HEK293 (cell line): ENCODE results near the gene DYNLRB2.

Experiments used
- CTCF ChIA-PET: fragments of 350-600 bp; formaldehyde crosslinking; extraction: SDS; loops from one replicate; lab custom pipeline; 2021; ENCODE audit warnings: antibody characterized with exemption; lab: Yijun Ruan, JAX
- POLR2A ChIA-PET: fragments of 300-600 bp; formaldehyde crosslinking; extraction: SDS; loops from one replicate; lab custom pipeline; 2020; ENCODE audit warnings: antibody characterized with exemption, inconsistent platforms; lab: Yijun Ruan, JAX
- H3K27ac ChIP-seq: fragments of 200-500 bp; sonication (Bioruptor generic); 2 replicates; pipeline ENCODE4 v1.5.1; 2014; ENCODE audit warnings: low read depth, low read length, control low read depth, inconsistent platforms; ENCODE audit errors: extremely low read depth
- H3K36me3 ChIP-seq, 2 experiments: fragments of 200-500 bp in 1 of 2; sonication (Bioruptor generic) in 1 of 2; 1 replicate in 1 of 2; 2 replicates in 1 of 2; pipeline ENCODE4 v1.5.1; 2014 to 2017; ENCODE audit warnings: inconsistent platforms in 2 of 2, low read length in 2 of 2; ENCODE audit not compliant: control insufficient read depth in 2 of 2, insufficient read depth in 1 of 2
- H3K4me1 ChIP-seq: fragments of 200-500 bp; sonication (Bioruptor generic); 2 replicates; pipeline ENCODE4 v1.5.1; 2014; ENCODE audit warnings: mild to moderate bottlenecking, low read length, inconsistent platforms; ENCODE audit not compliant: control insufficient read depth, insufficient read depth
- H3K4me3 ChIP-seq: 2 replicates; pipeline ENCODE4 v1.5.1; 2011; ENCODE audit warnings: low read depth, mild to moderate bottlenecking, control low read depth, low read length, moderate library complexity
- H3K9me3 ChIP-seq: fragments of 200-500 bp; sonication (Bioruptor generic); 2 replicates; pipeline ENCODE4 v1.5.1; 2014; ENCODE audit warnings: low read depth, low read length, inconsistent platforms; ENCODE audit not compliant: control insufficient read depth, insufficient read depth
- GLI2 ChIP-seq: fragments of 450-650 bp; formaldehyde crosslinking; IDR thresholded peaks from 2 replicates; pipeline ENCODE4; 2017; ENCODE audit warnings: missing biosample characterization, missing genetic modification characterization, low read depth, borderline replicate concordance
- GLI4 ChIP-seq: fragments of 450-650 bp; formaldehyde crosslinking; IDR thresholded peaks from 2 replicates; pipeline ENCODE4 v1.5.1; 2016; ENCODE audit warnings: missing biosample characterization, missing genetic modification characterization
- GLIS2 ChIP-seq: fragments of 450-650 bp; formaldehyde crosslinking; IDR thresholded peaks from 2 replicates; pipeline ENCODE4 v1.5.1; 2016; ENCODE audit warnings: missing biosample characterization, missing genetic modification characterization
- IKZF3 ChIP-seq: fragments of 450-650 bp; IDR thresholded peaks from 2 replicates; pipeline ENCODE4 v1.5.0; 2018; ENCODE audit warnings: missing biosample characterization, mild to moderate bottlenecking, missing genetic modification characterization, moderate library complexity
- KLF16 ChIP-seq: fragments of 450-650 bp; formaldehyde crosslinking; IDR thresholded peaks from 2 replicates; pipeline ENCODE4 v1.5.1; 2017; ENCODE audit warnings: missing biosample characterization, missing genetic modification characterization
- MZF1 ChIP-seq: fragments of 450-650 bp; formaldehyde crosslinking; IDR thresholded peaks from 2 replicates; pipeline ENCODE4 v1.5.1; 2017; ENCODE audit warnings: missing biosample characterization, missing genetic modification characterization, borderline replicate concordance
- SP2 ChIP-seq: fragments of 450-650 bp; formaldehyde crosslinking; IDR thresholded peaks from 2 replicates; pipeline ENCODE4 v1.5.1; 2016; ENCODE audit warnings: missing biosample characterization, missing genetic modification characterization
- TCF7L2 ChIP-seq: IDR thresholded peaks from 2 replicates; pipeline ENCODE4 v1.6.1; 2011; ENCODE audit warnings: low read depth, mild to moderate bottlenecking, inconsistent platforms, low read length, moderate library complexity, borderline replicate concordance
- ZBTB48 ChIP-seq: fragments of 450-650 bp; formaldehyde crosslinking; IDR thresholded peaks from 2 replicates; pipeline ENCODE4 v1.5.1; 2016; ENCODE audit warnings: missing biosample characterization, missing genetic modification characterization
- ZBTB8A ChIP-seq: fragments of 450-650 bp; formaldehyde crosslinking; IDR thresholded peaks from 2 replicates; pipeline ENCODE4 v1.5.1; 2016; ENCODE audit warnings: missing biosample characterization, missing genetic modification characterization
- ZFP69B ChIP-seq: fragments of 450-650 bp; formaldehyde crosslinking; IDR thresholded peaks from 2 replicates; pipeline ENCODE4 v1.5.1; 2016; ENCODE audit warnings: missing biosample characterization, missing genetic modification characterization
- ZNF2 ChIP-seq: fragments of 450-650 bp; formaldehyde crosslinking; IDR thresholded peaks from 2 replicates; pipeline ENCODE4 v1.5.1; 2016; ENCODE audit warnings: missing biosample characterization, missing genetic modification characterization
- ZNF211 ChIP-seq: fragments of 450-650 bp; formaldehyde crosslinking; IDR thresholded peaks from 2 replicates; pipeline ENCODE4 v1.5.1; 2016; ENCODE audit warnings: low read depth, missing biosample characterization, missing genetic modification characterization
- ZNF223 ChIP-seq: fragments of 450-650 bp; formaldehyde crosslinking; IDR thresholded peaks from 2 replicates; pipeline ENCODE4 v1.5.1; 2016; ENCODE audit warnings: missing biosample characterization, missing genetic modification characterization
- ZNF239 ChIP-seq: fragments of 450-650 bp; formaldehyde crosslinking; IDR thresholded peaks from 2 replicates; pipeline ENCODE4 v1.5.1; 2016; ENCODE audit warnings: missing biosample characterization, missing genetic modification characterization
- ZNF366 ChIP-seq: fragments of 450-650 bp; formaldehyde crosslinking; conservative IDR thresholded peaks from 2 replicates; pipeline ENCODE4 v1.5.1; 2016; ENCODE audit warnings: missing biosample characterization, missing genetic modification characterization
- ZNF473 ChIP-seq: fragments of 450-650 bp; formaldehyde crosslinking; IDR thresholded peaks from 2 replicates; pipeline ENCODE4 v1.5.1; 2017; ENCODE audit warnings: missing biosample characterization, missing genetic modification characterization
- ZNF501 ChIP-seq: fragments of 450-650 bp; formaldehyde crosslinking; IDR thresholded peaks from 2 replicates; pipeline ENCODE4 v1.5.1; 2016; ENCODE audit warnings: missing biosample characterization, missing genetic modification characterization
- ZNF623 ChIP-seq: fragments of 450-650 bp; formaldehyde crosslinking; IDR thresholded peaks from 2 replicates; pipeline ENCODE4 v1.5.1; 2016; ENCODE audit warnings: missing biosample characterization, missing genetic modification characterization
- ZNF626 ChIP-seq: fragments of 450-650 bp; sonication (Bioruptor Pico); formaldehyde crosslinking; IDR thresholded peaks from 2 replicates; pipeline ENCODE4 v1.5.1; 2018; ENCODE audit warnings: missing biosample characterization, missing genetic modification characterization, inconsistent platforms
- ZNF658 ChIP-seq: fragments of 450-650 bp; formaldehyde crosslinking; IDR thresholded peaks from 2 replicates; pipeline ENCODE4; 2016; ENCODE audit warnings: missing biosample characterization, missing genetic modification characterization
- TF ChIP-seq, protein P1 (sequence below): fragments of 450-650 bp; formaldehyde crosslinking; IDR thresholded peaks from 2 replicates; pipeline ENCODE4 v1.5.1; 2016; ENCODE audit warnings: missing biosample characterization, missing genetic modification characterization
- TF ChIP-seq, protein P2 (sequence below): fragments of 450-650 bp; formaldehyde crosslinking; optimal IDR thresholded peaks from 2 replicates; pipeline ENCODE3; 2016; ENCODE audit warnings: missing biosample characterization, mild to moderate bottlenecking, missing genetic modification characterization
- TF ChIP-seq, protein P3 (sequence below): fragments of 450-650 bp; formaldehyde crosslinking; IDR thresholded peaks from 2 replicates; pipeline ENCODE4 v1.5.1; 2017; ENCODE audit warnings: missing biosample characterization, missing genetic modification characterization
- TF ChIP-seq, protein P4 (sequence below): sonication (generic); formaldehyde crosslinking; IDR thresholded peaks from 2 replicates; pipeline ENCODE4 v1.8.1; 2022; ENCODE audit warnings: mild to moderate bottlenecking, moderate library complexity, missing genetic modification reagents

The DYNLRB2 gene

DNA sequence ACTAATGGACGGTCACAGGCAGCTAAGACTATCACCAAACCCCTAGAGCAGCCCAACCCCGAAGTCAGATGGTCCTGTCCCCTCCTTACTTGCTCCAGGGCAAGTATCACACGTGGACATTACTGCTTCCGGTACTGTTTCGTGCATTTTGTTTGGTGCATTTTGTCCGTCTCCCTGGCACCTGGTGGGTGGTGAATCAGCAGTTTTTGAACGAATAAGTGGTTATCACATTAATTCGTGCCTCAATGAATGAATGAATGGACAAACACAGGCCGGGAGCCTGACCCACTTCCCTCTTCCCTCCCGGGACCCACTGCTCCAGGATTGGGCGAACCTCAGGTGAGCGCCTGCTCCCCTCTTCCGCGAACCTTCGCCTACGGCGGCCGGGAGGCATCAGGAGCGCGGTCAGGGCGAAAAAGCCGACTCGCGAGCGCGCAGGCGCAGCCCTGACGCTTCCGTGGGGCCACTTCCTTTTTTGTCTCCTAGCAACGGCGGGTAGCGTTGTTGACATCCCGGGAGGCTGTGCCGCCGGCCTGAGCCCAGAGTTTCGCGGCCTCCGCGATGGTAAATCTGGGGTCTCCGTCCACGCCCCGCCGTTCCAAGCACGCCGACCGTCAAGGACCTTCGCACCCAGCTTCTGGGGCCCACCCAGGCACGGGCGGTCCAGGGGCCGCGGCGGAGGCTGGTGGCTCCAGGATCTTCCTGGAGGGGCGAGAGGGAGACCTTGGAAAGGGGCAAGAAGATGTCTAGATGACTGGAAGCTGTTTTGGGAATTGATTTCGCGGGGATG is at the start of gene DYNLRB2 (continued):
- TF ChIP-seq, protein P1, sequence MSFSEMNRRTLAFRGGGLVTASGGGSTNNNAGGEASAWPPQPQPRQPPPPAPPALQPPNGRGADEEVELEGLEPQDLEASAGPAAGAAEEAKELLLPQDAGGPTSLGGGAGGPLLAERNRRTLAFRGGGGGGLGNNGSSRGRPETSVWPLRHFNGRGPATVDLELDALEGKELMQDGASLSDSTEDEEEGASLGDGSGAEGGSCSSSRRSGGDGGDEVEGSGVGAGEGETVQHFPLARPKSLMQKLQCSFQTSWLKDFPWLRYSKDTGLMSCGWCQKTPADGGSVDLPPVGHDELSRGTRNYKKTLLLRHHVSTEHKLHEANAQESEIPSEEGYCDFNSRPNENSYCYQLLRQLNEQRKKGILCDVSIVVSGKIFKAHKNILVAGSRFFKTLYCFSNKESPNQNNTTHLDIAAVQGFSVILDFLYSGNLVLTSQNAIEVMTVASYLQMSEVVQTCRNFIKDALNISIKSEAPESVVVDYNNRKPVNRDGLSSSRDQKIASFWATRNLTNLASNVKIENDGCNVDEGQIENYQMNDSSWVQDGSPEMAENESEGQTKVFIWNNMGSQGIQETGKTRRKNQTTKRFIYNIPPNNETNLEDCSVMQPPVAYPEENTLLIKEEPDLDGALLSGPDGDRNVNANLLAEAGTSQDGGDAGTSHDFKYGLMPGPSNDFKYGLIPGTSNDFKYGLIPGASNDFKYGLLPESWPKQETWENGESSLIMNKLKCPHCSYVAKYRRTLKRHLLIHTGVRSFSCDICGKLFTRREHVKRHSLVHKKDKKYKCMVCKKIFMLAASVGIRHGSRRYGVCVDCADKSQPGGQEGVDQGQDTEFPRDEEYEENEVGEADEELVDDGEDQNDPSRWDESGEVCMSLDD (tag by site-specific recombination) = peak; percentile 65
- TF ChIP-seq ZNF473 (tag by site-specific recombination) = no peak
- peak; percentile 66 for TF ChIP-seq KLF16
- TF ChIP-seq IKZF3 (tag by site-specific recombination) = peak; percentile 53; the same call in 1 of the 2 replicates
- peak; percentile 79 for TF ChIP-seq ZNF366 (tag by site-specific recombination)
- peak; percentile 68 for TF ChIP-seq GLIS2
- TF ChIP-seq MZF1 = no peak
- TF ChIP-seq SP2 (tag by site-specific recombination) = peak; percentile 42; the same call in 1 of the 2 replicates
- TF ChIP-seq ZNF2 (tag by site-specific recombination) = 0 out of 2 replicates have a peak, but pooled peaks have one; percentile 57
- TF ChIP-seq ZNF626 (tag by site-specific recombination) = no peak
- TF ChIP-seq, protein P2, sequence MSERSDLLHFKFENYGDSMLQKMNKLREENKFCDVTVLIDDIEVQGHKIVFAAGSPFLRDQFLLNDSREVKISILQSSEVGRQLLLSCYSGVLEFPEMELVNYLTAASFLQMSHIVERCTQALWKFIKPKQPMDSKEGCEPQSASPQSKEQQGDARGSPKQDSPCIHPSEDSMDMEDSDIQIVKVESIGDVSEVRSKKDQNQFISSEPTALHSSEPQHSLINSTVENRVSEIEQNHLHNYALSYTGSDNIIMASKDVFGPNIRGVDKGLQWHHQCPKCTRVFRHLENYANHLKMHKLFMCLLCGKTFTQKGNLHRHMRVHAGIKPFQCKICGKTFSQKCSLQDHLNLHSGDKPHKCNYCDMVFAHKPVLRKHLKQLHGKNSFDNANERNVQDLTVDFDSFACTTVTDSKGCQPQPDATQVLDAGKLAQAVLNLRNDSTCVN (tag by site-specific recombination) = peak; percentile 82
- TF ChIP-seq, protein P3, sequence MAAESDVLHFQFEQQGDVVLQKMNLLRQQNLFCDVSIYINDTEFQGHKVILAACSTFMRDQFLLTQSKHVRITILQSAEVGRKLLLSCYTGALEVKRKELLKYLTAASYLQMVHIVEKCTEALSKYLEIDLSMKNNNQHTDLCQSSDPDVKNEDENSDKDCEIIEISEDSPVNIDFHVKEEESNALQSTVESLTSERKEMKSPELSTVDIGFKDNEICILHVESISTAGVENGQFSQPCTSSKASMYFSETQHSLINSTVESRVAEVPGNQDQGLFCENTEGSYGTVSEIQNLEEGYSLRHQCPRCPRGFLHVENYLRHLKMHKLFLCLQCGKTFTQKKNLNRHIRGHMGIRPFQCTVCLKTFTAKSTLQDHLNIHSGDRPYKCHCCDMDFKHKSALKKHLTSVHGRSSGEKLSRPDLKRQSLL (tag by site-specific recombination) = peak; percentile 37; the same call in 1 of the 2 replicates
- TF ChIP-seq ZFP69B = peak; percentile 86
- TF ChIP-seq ZBTB48 (tag by site-specific recombination) = peak; percentile 43

DNA sequence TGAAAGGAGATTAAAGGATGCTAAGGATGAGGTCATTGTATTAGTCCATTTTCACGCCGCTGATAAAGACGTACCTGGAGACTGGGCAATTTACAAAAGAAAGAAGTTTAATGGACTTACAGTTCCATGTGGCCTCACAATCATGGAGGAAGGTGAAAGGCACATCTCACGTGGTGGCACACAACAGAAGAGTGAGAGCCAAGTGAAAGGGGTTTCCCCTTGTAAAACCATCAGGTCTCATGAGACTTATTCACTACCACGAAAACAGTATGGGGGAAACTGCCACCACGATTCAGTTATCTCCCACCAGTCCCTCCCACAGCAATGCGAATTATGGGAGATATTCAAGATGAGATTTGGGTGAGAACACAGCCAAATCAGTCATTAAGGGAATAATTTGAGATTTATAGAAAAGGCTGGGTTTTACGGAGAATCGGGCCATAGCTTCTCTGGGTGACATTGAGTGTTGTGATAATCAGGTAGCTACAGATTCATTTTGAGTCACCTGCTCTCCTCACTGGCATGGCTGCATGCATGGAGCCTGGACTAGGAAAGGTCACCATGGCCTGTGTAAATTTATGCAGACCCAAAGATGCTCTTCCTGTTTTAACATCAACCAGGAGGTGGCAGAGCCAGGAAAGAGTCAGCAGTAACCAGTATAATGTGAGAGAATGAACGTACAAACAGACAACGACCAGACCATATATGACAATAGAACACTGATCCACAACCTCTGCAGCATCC is 40.5 kb upstream of the DYNLRB2 start:
- no peaks in the 10 kb centered on the region for H3K4me1 ChIP-seq
- no peak for TF ChIP-seq TCF7L2
- no peak for TF ChIP-seq ZBTB8A
- TF ChIP-seq ZNF658 = no peak
- no peak for TF ChIP-seq ZNF211 (tag by site-specific recombination)
- TF ChIP-seq, protein P4, sequence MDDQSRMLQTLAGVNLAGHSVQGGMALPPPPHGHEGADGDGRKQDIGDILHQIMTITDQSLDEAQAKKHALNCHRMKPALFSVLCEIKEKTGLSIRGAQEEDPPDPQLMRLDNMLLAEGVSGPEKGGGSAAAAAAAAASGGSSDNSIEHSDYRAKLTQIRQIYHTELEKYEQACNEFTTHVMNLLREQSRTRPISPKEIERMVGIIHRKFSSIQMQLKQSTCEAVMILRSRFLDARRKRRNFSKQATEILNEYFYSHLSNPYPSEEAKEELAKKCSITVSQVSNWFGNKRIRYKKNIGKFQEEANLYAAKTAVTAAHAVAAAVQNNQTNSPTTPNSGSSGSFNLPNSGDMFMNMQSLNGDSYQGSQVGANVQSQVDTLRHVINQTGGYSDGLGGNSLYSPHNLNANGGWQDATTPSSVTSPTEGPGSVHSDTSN (CRISPR knock-in tag) = no peak
- no peak for TF ChIP-seq GLI4 (tag by site-specific recombination)
- no peak for TF ChIP-seq ZNF223 (tag by site-specific recombination)
- no peak for TF ChIP-seq ZNF239 (tag by site-specific recombination)
- TF ChIP-seq ZNF623 (tag by site-specific recombination) = no peak
- no peak for TF ChIP-seq GLI2 (tag by site-specific recombination)
- TF ChIP-seq ZNF501 (tag by site-specific recombination) = no peak
- ChIA-PET POLR2A (no interaction called here), CTCF (interaction anchor here (0.7 to 3.5 kb wide), 2 partner anchors 9 to 27 kb away, joined by 3 to 13 read pairs; no protein-coding TSS in a partner anchor)
- no peaks in the 10 kb centered on the region for H3K9me3 ChIP-seq
- no peak overlapping the region for H3K4me3 ChIP-seq
- H3K36me3 ChIP-seq = no peaks in the 10 kb centered on the region
- no peak overlapping the region for H3K27ac ChIP-seq
